GM18498 (cell line): ENCODE measurements around the gene TMEM51.
A peak's percentile ranks its signal among the peaks of the same experiment; 100 is the strongest.

Source experiments
- ATAC-seq: cut with Tn5 transposase; IDR thresholded peaks from one replicate; pipeline ENCODE4 v1.9.1; 2021; ENCODE audit warnings: mild to moderate bottlenecking, moderate library complexity; ENCODE audit not compliant: unreplicated experiment

The TMEM51 gene

GRCh38 chr1:15212954-15213291, 59.4 kb downstream of the TMEM51 start:
- no peak for ATAC-seq

DNA sequence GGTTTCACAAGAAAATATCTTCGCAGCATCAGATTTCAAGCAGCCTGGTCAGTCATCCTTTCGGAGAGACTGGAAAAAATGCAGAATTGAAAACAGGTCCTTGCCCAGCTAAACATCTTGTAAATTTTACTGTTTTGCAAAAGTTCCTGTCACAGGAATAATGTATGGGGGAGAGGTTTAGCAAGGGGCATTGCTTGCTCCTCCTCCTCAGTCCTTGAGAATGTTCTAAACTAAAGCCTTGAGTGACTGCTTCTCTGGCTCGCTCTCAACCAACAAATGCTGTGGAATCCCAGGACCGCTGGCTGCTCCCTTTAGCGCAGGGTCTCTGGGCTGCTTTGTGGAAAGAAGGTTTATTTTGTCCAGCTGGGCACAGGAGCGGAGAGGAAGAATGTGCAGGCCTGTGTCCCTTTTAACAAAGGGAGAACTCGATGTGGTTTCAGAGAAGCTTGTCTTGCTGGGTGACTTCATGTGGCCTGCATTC, 59.8 kb downstream of the TMEM51 start:
- no peak for ATAC-seq

GRCh38 chr1:15214527-15214926, 61.0 kb downstream of the TMEM51 start:
- ATAC-seq: no peak

- ATAC-seq: no peak
Observed at GRCh38 chr1:15215116-15215515, 61.6 kb downstream of the TMEM51 start.

DNA sequence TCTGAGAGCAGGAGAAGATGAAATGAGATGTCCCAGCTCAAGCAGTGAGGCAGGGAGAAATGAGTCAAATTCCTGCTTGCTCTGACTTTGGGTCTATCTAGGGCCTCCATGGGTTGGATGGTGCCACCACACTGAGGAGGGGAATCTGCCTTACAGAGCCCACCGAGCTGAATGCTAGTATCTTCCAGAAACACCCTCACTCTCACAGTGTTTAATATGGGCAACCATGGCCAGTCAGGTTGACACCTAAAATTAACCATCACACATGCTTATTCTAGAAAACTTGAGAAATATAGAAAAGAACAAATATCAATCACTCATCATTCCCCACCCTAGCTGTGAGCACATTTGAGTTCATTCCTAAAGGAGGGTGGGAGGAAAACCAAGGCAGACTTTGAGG, 64.1 kb downstream of the TMEM51 start:
- ATAC-seq: no peak

- ATAC-seq: no peak
Observed at GRCh38 chr1:15218287-15219279, 65.0 kb downstream of the TMEM51 start.

DNA sequence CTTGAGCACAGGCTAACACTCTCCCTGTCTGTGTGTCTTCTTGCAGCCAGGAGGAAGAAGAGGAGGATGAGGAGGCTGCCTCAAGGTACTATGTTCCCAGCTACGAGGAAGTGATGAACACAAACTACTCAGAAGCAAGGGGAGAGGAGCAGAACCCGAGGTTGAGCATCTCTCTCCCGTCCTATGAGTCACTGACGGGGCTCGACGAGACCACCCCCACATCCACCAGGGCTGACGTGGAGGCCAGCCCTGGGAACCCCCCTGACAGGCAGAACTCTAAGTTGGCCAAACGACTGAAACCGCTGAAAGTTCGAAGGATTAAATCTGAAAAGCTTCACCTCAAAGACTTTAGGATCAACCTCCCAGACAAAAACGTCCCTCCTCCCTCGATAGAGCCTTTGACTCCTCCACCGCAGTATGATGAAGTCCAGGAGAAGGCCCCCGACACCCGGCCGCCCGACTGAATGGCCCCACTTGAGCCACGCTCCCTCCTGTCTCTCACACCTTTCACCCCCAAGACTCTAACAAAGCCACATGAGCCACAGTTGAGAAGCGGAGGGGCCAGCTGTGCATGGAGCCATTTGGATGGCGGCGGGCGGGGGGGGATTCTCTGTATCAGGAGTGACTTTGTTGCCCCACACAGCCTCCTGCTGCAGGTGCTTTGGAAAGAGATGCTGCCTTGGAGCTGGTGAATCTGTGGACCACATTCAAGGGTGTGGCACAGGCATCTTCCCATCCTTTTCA, 65.9 kb downstream of the TMEM51 start:
- no peak for ATAC-seq

DNA sequence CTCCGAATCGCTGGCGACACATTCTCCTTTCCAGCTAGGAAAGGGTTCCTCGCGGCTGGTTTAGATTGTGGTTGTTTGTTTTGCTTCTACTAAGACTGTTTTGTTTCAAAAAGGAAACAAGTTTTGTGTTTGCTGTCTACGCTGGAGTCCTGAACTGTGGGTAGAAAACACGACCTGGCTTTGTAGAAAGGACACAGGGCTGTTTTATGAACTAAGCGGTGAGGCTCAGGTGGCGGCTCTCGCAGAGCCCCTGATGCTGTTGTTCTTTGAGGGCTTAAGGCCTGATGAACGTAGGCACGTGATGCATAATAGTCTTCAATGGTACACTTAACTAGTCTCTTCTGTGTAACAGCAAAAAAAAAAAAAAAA, 66.5 kb downstream of the TMEM51 start:
- no peak for ATAC-seq

DNA sequence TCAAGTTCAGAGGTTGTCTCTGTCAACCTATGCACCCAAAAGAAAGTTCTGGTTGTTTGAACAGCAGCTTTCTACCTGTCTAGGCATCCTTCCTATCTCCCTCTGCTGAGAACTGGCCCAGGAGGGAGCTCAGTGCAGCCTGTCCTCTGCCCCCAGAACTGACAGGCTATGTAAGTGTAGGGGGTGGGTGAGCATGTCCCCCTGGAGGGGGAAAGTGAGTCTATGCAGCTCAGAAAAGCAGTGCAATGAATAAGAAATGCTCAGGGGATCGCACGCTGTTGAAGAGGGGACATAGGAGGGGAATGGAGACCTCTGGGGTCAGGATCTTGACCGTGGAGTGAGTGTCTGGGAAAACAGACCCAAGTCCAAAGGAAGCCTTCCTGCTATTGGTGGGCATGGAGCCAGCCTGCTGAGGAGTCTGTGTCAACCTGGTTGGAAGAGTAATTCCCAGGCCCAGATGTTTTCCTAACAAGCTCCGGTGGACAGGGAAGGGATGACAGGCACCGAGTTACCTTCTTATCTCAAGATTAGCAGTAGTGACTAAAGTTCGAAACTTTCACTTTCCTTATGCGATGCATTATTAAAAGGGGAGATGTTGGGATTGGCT, 67.4 kb downstream of the TMEM51 start:
- ATAC-seq: no peak

DNA sequence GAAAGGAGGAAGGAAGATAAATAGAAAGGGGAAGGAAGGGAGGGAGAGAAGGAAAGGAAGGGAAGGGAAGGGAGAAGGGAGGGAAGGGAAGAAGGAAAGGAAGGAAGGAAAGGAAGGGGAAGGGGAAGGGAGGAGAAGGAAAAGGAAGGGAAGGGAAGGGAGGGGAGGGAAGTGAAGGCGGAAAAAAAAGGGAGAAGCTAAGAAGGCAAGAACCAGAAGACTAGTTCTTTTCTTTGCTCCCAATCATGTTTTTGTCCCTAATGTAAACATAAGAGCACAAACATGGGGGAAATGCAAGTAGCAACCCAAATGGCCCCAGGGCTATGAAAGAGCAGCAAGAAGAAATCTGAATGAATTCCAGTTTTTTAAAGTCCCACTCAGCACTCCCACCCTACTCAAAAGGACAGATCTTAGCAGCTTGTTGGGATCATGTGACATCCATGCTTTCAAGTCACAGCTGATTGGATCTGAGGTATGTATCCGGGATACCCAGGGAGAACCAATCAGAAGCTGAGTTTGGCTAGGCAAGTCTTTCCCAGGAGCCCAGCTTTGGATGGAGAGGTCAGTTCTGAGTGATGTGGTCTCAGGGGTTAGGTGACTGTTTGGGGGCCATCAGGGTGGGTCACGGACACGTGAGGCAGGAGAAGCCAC, 69.2 kb downstream of the TMEM51 start:
- ATAC-seq: no peak

DNA sequence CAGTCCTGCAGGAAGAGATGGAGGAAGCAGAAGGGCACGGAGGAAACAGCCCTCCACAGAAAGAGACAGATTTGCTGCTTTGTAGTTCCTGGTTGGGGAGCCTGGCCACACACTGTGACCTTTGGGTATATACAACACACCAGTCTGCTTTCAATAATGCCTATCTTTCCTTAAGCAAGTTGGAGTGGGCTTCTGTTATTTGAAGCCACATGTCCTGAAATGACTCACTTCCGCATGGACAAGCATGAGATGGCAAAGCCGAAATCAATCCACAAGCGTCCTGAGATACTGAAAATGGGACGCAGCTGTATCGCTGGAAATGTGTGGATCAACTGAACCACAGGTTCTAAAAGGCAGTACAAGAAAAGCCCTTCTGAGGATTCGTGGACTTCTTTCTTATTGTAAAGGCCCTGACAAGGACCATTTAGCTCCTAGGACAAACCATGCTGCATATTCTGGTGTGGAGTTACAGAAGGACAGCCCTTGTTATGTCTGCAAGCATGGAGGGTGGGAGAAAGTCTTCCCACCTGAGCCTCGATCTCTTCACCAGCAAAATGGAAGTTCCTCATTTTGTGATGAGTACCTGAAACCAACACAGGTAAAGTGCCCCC, 70.8 kb downstream of the TMEM51 start:
- ATAC-seq: no peak

DNA sequence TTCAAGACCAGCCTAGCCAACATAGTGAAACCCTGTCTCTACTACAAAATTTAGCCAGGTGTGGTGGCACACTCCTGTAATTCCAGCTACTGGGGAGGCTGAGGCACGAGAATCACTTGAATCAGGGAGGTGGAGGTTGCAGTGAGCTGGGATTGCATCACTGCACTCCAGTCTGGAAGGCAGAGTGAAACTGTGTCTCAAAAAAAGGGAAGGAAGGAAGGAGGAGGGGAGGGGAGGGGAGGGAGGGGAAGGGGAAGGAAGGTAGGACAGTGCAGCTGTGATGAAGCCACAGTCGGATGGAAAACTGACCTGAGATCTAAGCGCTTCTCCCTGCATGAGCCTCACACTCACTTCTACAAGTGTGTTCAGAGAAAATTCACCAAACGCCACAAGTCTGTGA, 71.4 kb downstream of the TMEM51 start:
- ATAC-seq: no peak

DNA sequence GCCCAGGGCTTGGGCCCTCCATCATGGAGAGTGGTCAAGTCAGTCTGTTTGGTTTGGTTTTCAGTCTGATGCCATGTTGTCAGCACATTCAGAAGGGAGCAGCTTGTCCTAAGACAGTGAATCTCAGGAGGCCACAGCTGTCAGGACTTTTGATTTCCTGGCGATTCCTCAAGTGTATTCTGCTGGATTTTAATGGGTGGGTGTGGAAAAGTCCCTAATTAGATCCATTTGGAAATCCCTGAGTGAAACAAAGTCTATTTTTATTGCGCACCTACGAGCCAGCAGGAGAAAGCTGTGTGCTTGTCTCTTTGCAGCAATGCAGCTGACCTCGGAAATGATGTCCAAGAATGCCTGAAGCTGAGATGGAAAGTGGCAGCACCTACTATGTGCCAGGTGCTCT, 71.9 kb downstream of the TMEM51 start:
- ATAC-seq: no peak

- no peak for ATAC-seq
Observed at GRCh38 chr1:15226388-15227255, 73.1 kb downstream of the TMEM51 start.

GRCh38 chr1:15229707-15230131, 76.2 kb downstream of the TMEM51 start:
- ATAC-seq: no peak

- ATAC-seq: peak; percentile 89
Observed at GRCh38 chr1:15231714-15232201, 78.2 kb downstream of the TMEM51 start.

- ATAC-seq: no peak
Observed at GRCh38 chr1:15233689-15234088, 80.1 kb downstream of the TMEM51 start.

- no peak for ATAC-seq
Observed at GRCh38 chr1:15236321-15236721, 82.8 kb downstream of the TMEM51 start.

GRCh38 chr1:15236746-15237145, 83.2 kb downstream of the TMEM51 start:
- no peak for ATAC-seq
